Activated CD8-positive, alpha-beta memory T cell treated with anti-CD3 and anti-CD28 coated beads, Interleukin-2, amount 50 U/mL, for 1 hour (primary cell): ENCODE measurements around the gene MICU1.
"Not testable (repeated sequence)": the region's sequence is repeated elsewhere in the genome, so short reads cannot be mapped to it uniquely, and the experiment has no call there.

Experiments
- DNase-seq: peaks from one replicate; pipeline ENCODE4 v3.0.0-alpha.2; 2020; ENCODE audit errors: extremely low read depth

Gene MICU1

GRCh38 chr10:72328045-72328828, 297.6 kb downstream of the MICU1 start:
- no peak for DNase-seq

- DNase-seq: not testable (repeated sequence)
These were observed 298.9 kb downstream of the MICU1 start for GRCh38 chr10:72326665-72327603.

GRCh38 chr10:72325243-72326175, 300.4 kb downstream of the MICU1 start:
- not testable (repeated sequence) for DNase-seq

GRCh38 chr10:72323771-72324191, 302.1 kb downstream of the MICU1 start:
- no peak for DNase-seq

- DNase-seq: no peak
These were observed 302.6 kb downstream of the MICU1 start for GRCh38 chr10:72323108-72323749.

GRCh38 chr10:72322280-72323058, 303.4 kb downstream of the MICU1 start:
- DNase-seq: no peak

- no peak for DNase-seq
These were observed 303.9 kb downstream of the MICU1 start for GRCh38 chr10:72322030-72322279.

GRCh38 chr10:72321248-72322029, 304.4 kb downstream of the MICU1 start:
- no peak for DNase-seq

- DNase-seq: peak; percentile 56
These were observed 305.1 kb downstream of the MICU1 start for GRCh38 chr10:72320676-72321247.

- DNase-seq: peak; percentile 67
These were observed 306.2 kb downstream of the MICU1 start for GRCh38 chr10:72319416-72320254.

- DNase-seq: no peak
These were observed 307.2 kb downstream of the MICU1 start for GRCh38 chr10:72318418-72319262.
